OCI-LY1 (cell line): ENCODE measurements around the gene USP43.

Experiments used
- H2AFZ ChIP-seq: fragments of 200-600 bp; sonication (generic), shearing (Covaris generic); 2 replicates; pipeline ENCODE4 v1.6.0; 2014; ENCODE audit warnings: antibody characterized with exemption, mild to moderate bottlenecking, low read length
- H3F3A ChIP-seq: fragments of 200-600 bp; sonication (generic), shearing (Covaris generic); 2 replicates; pipeline ENCODE4 v1.6.0; 2014; ENCODE audit warnings: mild to moderate bottlenecking, antibody characterized with exemption, low read length, moderate library complexity; ENCODE audit not compliant: insufficient read depth
- H3K27ac ChIP-seq: fragments of 200-600 bp; sonication (generic); 2 replicates; pipeline ENCODE4 v1.5.1; 2014; ENCODE audit warnings: low read length, mixed run types, mild to moderate bottlenecking, low read depth; ENCODE audit not compliant: poor library complexity, severe bottlenecking
- H3K27me3 ChIP-seq: fragments of 200-600 bp; sonication (generic); 2 replicates; pipeline ENCODE4 v1.6.0; 2014; ENCODE audit warnings: antibody characterized with exemption, mild to moderate bottlenecking, low read length, moderate library complexity; ENCODE audit not compliant: insufficient read depth
- H3K36me3 ChIP-seq: fragments of 200-600 bp; sonication (generic); 2 replicates; pipeline ENCODE4 v1.6.1; 2014; ENCODE audit warnings: mild to moderate bottlenecking, antibody characterized with exemption, low read length, moderate library complexity, mixed read lengths; ENCODE audit not compliant: insufficient read depth
- H3K4me1 ChIP-seq: fragments of 200-600 bp; sonication (generic); 2 replicates; pipeline ENCODE4 v1.5.1; 2014; ENCODE audit warnings: mild to moderate bottlenecking, low read length, moderate library complexity; ENCODE audit not compliant: insufficient read depth, severe bottlenecking
- H3K4me2 ChIP-seq: fragments of 200-600 bp; sonication (generic), shearing (Covaris generic); 2 replicates; pipeline ENCODE4 v1.6.1; 2014; ENCODE audit warnings: low read length
- H3K4me3 ChIP-seq: fragments of 200-600 bp; sonication (generic); 2 replicates; pipeline ENCODE4 v1.5.1; 2014; ENCODE audit warnings: low read length, low read depth, mild to moderate bottlenecking, mixed read lengths; ENCODE audit not compliant: poor library complexity, severe bottlenecking
- H3K79me2 ChIP-seq: fragments of 200-600 bp; shearing (Covaris generic); 2 replicates; pipeline ENCODE4 v1.6.1; 2016; ENCODE audit warnings: mixed run types, low read length, mixed read lengths; ENCODE audit not compliant: insufficient read depth
- H3K9ac ChIP-seq: fragments of 200-600 bp; sonication (generic), shearing (Covaris generic); 2 replicates; pipeline ENCODE4 v1.6.1; 2014; ENCODE audit warnings: mild to moderate bottlenecking, low read length, mixed read lengths
- H3K9me2 ChIP-seq: fragments of 200-600 bp; sonication (generic), shearing (Covaris generic); 2 replicates; pipeline ENCODE4 v1.6.1; 2014; ENCODE audit warnings: low read depth, mild to moderate bottlenecking, low read length, mixed read lengths
- H3K9me3 ChIP-seq: fragments of 200-600 bp; shearing (Covaris generic); 2 replicates; pipeline ENCODE4 v1.6.1; 2014; ENCODE audit warnings: low read length, mixed read lengths
- H4K20me1 ChIP-seq: fragments of 200-600 bp; sonication (generic), shearing (Covaris generic); 2 replicates; pipeline ENCODE4 v1.6.0; 2016; ENCODE audit warnings: mild to moderate bottlenecking, low read length; ENCODE audit not compliant: insufficient read depth
- EZH2 ChIP-seq: fragments of 200-600 bp; sonication (generic), shearing (Covaris generic); IDR thresholded peaks from 2 replicates; pipeline ENCODE4 v1.8.0; 2017; ENCODE audit warnings: borderline replicate concordance, mixed run types, mild to moderate bottlenecking, antibody characterized with exemption, low read length, moderate library complexity, mixed read lengths
- TF ChIP-seq, protein P1 (sequence below): fragments of 200-600 bp; sonication (generic), shearing (Covaris generic); IDR thresholded peaks from 2 replicates; pipeline ENCODE4 v1.5.1; 2017; ENCODE audit warnings: mild to moderate bottlenecking, antibody characterized with exemption, low read length, moderate library complexity, mixed read lengths

Gene USP43

DNA sequence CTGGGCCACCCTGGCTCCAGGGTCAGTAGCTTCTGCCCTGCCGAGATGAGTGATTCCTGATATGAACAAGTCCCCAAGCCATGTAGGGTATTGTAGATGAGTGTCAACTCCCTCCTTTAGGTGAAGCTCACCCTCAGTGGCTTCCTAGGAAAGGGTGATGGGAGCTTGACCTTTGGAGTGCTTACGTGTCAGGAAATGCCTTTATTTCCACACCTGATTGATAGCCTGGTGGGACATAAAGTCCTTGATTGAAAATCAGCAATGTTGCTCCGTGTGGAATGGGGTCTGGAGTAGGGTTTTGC is 58.4 kb downstream of the USP43 start:
- Histone ChIP-seq H3K4me2 (no peak overlapping the region), H3K9me2 (no peaks in the 10 kb centered on the region), H2AFZ (no peak overlapping the region), H3F3A (no peaks in the 10 kb centered on the region), H3K9me3 (no peaks in the 10 kb centered on the region), H3K36me3 (no peaks in the 10 kb centered on the region), H3K79me2 (no peaks in the 10 kb centered on the region), H3K4me1 (no peaks in the 10 kb centered on the region), H3K27ac (no peak overlapping the region), H3K9ac (no peak overlapping the region), H3K27me3 (no peaks in the 10 kb centered on the region), H4K20me1 (no peaks in the 10 kb centered on the region), H3K4me3 (no peak overlapping the region)
- TF ChIP-seq, protein P1, sequence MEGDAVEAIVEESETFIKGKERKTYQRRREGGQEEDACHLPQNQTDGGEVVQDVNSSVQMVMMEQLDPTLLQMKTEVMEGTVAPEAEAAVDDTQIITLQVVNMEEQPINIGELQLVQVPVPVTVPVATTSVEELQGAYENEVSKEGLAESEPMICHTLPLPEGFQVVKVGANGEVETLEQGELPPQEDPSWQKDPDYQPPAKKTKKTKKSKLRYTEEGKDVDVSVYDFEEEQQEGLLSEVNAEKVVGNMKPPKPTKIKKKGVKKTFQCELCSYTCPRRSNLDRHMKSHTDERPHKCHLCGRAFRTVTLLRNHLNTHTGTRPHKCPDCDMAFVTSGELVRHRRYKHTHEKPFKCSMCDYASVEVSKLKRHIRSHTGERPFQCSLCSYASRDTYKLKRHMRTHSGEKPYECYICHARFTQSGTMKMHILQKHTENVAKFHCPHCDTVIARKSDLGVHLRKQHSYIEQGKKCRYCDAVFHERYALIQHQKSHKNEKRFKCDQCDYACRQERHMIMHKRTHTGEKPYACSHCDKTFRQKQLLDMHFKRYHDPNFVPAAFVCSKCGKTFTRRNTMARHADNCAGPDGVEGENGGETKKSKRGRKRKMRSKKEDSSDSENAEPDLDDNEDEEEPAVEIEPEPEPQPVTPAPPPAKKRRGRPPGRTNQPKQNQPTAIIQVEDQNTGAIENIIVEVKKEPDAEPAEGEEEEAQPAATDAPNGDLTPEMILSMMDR, result no peak

DNA sequence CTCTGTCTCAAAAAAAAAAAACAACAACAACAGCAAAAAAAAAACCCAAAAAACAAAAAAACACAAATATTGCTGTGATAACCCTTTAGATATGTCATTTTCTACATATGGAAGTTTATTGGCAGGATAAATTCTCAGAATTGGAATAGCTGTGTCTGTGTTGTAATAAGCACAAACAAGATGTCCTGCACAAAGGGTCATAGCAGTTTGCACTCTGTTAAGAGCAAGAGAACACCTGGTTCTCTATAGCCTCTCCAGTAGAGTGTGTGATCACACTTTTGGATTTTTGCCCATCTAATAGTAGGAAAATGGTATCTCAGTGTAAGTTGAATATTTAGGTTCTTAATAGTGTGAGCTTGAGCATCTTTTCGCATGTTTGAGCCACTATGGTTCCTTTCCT is 60.4 kb downstream of the USP43 start:
- no peak overlapping the region for H3K4me3 ChIP-seq
- no peaks in the 10 kb centered on the region for H3K9me2 ChIP-seq
- H3K79me2 ChIP-seq, result no peaks in the 10 kb centered on the region
- no peaks in the 10 kb centered on the region for H3K27me3 ChIP-seq
- no peaks in the 10 kb centered on the region for H3F3A ChIP-seq
- no peak overlapping the region for H3K27ac ChIP-seq
- TF ChIP-seq, protein P1, result no peak
- no peak for TF ChIP-seq EZH2
- no peak overlapping the region for H3K9ac ChIP-seq
- no peak overlapping the region for H3K4me2 ChIP-seq
- no peak overlapping the region for H2AFZ ChIP-seq
- H3K4me1 ChIP-seq, result no peaks in the 10 kb centered on the region
- H3K36me3 ChIP-seq, result no peaks in the 10 kb centered on the region
- no peaks in the 10 kb centered on the region for H4K20me1 ChIP-seq
- H3K9me3 ChIP-seq, result no peaks in the 10 kb centered on the region

DNA sequence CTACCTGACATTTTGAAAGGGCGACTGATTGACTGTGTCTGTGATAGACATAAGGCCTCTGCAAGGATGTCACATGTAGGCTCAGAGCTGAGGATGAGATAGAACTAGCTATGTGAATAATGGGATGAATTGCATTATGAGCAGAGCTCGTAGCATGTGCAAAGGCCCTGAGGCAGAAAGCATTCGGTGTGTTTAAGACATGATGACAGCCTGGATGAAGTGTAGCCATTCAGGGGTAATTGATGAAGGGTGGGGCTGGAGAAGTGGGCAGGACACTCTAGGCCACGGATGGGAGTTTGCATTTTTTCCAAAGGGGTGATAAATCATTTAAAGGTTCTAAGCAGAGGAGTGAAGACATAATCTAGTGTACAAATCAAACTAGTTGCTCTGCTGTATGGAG is 62.6 kb downstream of the USP43 start:
- Histone ChIP-seq H3K4me1 (no peaks in the 10 kb centered on the region), H3F3A (no peaks in the 10 kb centered on the region), H3K4me2 (no peak overlapping the region), H3K79me2 (no peaks in the 10 kb centered on the region), H3K27ac (no peak overlapping the region), H4K20me1 (no peaks in the 10 kb centered on the region), H3K4me3 (no peak overlapping the region), H3K9ac (no peak overlapping the region), H3K9me3 (no peaks in the 10 kb centered on the region), H3K27me3 (no peaks in the 10 kb centered on the region), H3K36me3 (no peaks in the 10 kb centered on the region), H3K9me2 (no peaks in the 10 kb centered on the region), H2AFZ (no peak overlapping the region)
- TF ChIP-seq EZH2, result no peak
- TF ChIP-seq, protein P1, result no peak
